OCI-LY1 (cell line): ENCODE results near the gene RAB12.
A peak's percentile ranks its signal among the peaks of the same experiment; 100 is the strongest.

Experiments
- H2AFZ ChIP-seq: fragments of 200-600 bp; sonication (generic), shearing (Covaris generic); 2 replicates; pipeline ENCODE4 v1.6.0; 2014; ENCODE audit warnings: antibody characterized with exemption, mild to moderate bottlenecking, low read length
- H3F3A ChIP-seq: fragments of 200-600 bp; sonication (generic), shearing (Covaris generic); 2 replicates; pipeline ENCODE4 v1.6.0; 2014; ENCODE audit warnings: mild to moderate bottlenecking, antibody characterized with exemption, low read length, moderate library complexity; ENCODE audit not compliant: insufficient read depth
- H3K27ac ChIP-seq: fragments of 200-600 bp; sonication (generic); 2 replicates; pipeline ENCODE4 v1.5.1; 2014; ENCODE audit warnings: low read length, mixed run types, mild to moderate bottlenecking, low read depth; ENCODE audit not compliant: poor library complexity, severe bottlenecking
- H3K27me3 ChIP-seq: fragments of 200-600 bp; sonication (generic); 2 replicates; pipeline ENCODE4 v1.6.0; 2014; ENCODE audit warnings: antibody characterized with exemption, mild to moderate bottlenecking, low read length, moderate library complexity; ENCODE audit not compliant: insufficient read depth
- H3K36me3 ChIP-seq: fragments of 200-600 bp; sonication (generic); 2 replicates; pipeline ENCODE4 v1.6.1; 2014; ENCODE audit warnings: mild to moderate bottlenecking, antibody characterized with exemption, low read length, moderate library complexity, mixed read lengths; ENCODE audit not compliant: insufficient read depth
- H3K4me1 ChIP-seq: fragments of 200-600 bp; sonication (generic); 2 replicates; pipeline ENCODE4 v1.5.1; 2014; ENCODE audit warnings: mild to moderate bottlenecking, low read length, moderate library complexity; ENCODE audit not compliant: insufficient read depth, severe bottlenecking
- H3K4me2 ChIP-seq: fragments of 200-600 bp; sonication (generic), shearing (Covaris generic); 2 replicates; pipeline ENCODE4 v1.6.1; 2014; ENCODE audit warnings: low read length
- H3K4me3 ChIP-seq: fragments of 200-600 bp; sonication (generic); 2 replicates; pipeline ENCODE4 v1.5.1; 2014; ENCODE audit warnings: low read length, low read depth, mild to moderate bottlenecking, mixed read lengths; ENCODE audit not compliant: poor library complexity, severe bottlenecking
- H3K79me2 ChIP-seq: fragments of 200-600 bp; shearing (Covaris generic); 2 replicates; pipeline ENCODE4 v1.6.1; 2016; ENCODE audit warnings: mixed run types, low read length, mixed read lengths; ENCODE audit not compliant: insufficient read depth
- H3K9ac ChIP-seq: fragments of 200-600 bp; sonication (generic), shearing (Covaris generic); 2 replicates; pipeline ENCODE4 v1.6.1; 2014; ENCODE audit warnings: mild to moderate bottlenecking, low read length, mixed read lengths
- H3K9me2 ChIP-seq: fragments of 200-600 bp; sonication (generic), shearing (Covaris generic); 2 replicates; pipeline ENCODE4 v1.6.1; 2014; ENCODE audit warnings: low read depth, mild to moderate bottlenecking, low read length, mixed read lengths
- H3K9me3 ChIP-seq: fragments of 200-600 bp; shearing (Covaris generic); 2 replicates; pipeline ENCODE4 v1.6.1; 2014; ENCODE audit warnings: low read length, mixed read lengths
- H4K20me1 ChIP-seq: fragments of 200-600 bp; sonication (generic), shearing (Covaris generic); 2 replicates; pipeline ENCODE4 v1.6.0; 2016; ENCODE audit warnings: mild to moderate bottlenecking, low read length; ENCODE audit not compliant: insufficient read depth
- EZH2 ChIP-seq: fragments of 200-600 bp; sonication (generic), shearing (Covaris generic); IDR thresholded peaks from 2 replicates; pipeline ENCODE4 v1.8.0; 2017; ENCODE audit warnings: borderline replicate concordance, mixed run types, mild to moderate bottlenecking, antibody characterized with exemption, low read length, moderate library complexity, mixed read lengths
- TF ChIP-seq, protein P1 (sequence below): fragments of 200-600 bp; sonication (generic), shearing (Covaris generic); IDR thresholded peaks from 2 replicates; pipeline ENCODE4 v1.5.1; 2017; ENCODE audit warnings: mild to moderate bottlenecking, antibody characterized with exemption, low read length, moderate library complexity, mixed read lengths

RAB12 gene, protein sequence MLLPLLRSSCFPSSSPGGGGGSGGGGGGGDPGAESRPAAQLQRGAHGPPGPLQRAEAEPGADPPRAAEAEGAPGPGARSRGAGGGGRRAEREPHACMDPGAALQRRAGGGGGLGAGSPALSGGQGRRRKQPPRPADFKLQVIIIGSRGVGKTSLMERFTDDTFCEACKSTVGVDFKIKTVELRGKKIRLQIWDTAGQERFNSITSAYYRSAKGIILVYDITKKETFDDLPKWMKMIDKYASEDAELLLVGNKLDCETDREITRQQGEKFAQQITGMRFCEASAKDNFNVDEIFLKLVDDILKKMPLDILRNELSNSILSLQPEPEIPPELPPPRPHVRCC

DNA sequence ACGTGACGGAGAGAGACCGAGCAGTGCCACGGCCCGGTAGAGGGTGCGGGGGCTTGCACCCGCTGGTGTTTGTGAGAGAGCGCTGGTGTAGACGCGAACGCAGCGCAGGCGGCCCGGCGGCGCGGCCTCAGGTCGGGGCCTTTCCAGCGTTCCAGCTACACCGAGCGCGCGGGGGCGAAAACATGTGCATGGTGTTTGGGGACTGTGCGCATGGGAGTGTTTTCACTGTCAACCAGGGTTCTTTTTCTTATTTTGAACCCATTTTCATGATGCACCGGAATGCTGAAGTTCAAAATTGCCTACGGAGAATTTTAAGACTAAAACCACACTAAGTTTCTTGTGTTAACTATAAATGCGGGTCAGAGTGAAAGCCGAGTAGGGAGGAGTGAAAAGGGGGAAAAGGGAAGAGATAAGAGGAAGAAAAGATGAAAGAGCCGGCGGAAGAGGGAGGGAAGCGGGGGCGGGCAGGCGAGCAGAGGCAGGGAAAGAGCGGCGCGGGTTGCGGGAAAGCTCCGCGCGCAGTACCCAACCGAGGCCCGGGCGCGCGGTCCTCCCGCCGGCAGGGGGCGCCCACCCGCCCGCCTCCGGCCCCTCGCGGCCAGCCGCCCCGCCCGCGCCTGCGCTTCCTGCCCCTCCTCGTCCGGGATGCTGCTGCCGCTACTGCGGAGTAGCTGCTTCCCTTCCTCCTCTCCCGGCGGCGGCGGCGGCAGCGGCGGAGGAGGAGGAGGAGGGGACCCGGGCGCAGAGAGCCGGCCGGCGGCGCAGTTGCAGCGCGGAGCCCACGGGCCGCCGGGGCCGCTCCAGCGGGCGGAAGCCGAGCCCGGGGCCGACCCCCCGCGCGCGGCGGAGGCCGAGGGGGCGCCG is at the start of gene RAB12:
Gene RAB12, plus strand, starts transcription at position 643 of the 864 bp plus-strand sequence. Its CDS starts 3 bp downstream, at position 646.
- no peaks in the 10 kb centered on the region for H3F3A ChIP-seq
- H3K4me2 ChIP-seq, result peak within 1 kb of the TSS; percentile 97
- H3K27me3 ChIP-seq, result no peaks in the 10 kb centered on the region
- peaks cover 67% of the 10 kb centered on the region for H3K4me1 ChIP-seq
- peaks cover 43% of the 10 kb centered on the region for H3K79me2 ChIP-seq
- no peaks in the 10 kb centered on the region for H3K9me2 ChIP-seq
- no peaks in the 10 kb centered on the region for H3K9me3 ChIP-seq
- H3K4me3 ChIP-seq, result peak within 1 kb of the TSS; percentile 94
- H3K9ac ChIP-seq, result peak within 1 kb of the TSS; percentile 85
- peaks cover 7% of the 10 kb centered on the region; the same call in 1 of the 2 replicates for H3K36me3 ChIP-seq
- H3K27ac ChIP-seq, result peak within 1 kb of the TSS; percentile 2
- no peaks in the 10 kb centered on the region for H4K20me1 ChIP-seq
- TF ChIP-seq, protein P1, sequence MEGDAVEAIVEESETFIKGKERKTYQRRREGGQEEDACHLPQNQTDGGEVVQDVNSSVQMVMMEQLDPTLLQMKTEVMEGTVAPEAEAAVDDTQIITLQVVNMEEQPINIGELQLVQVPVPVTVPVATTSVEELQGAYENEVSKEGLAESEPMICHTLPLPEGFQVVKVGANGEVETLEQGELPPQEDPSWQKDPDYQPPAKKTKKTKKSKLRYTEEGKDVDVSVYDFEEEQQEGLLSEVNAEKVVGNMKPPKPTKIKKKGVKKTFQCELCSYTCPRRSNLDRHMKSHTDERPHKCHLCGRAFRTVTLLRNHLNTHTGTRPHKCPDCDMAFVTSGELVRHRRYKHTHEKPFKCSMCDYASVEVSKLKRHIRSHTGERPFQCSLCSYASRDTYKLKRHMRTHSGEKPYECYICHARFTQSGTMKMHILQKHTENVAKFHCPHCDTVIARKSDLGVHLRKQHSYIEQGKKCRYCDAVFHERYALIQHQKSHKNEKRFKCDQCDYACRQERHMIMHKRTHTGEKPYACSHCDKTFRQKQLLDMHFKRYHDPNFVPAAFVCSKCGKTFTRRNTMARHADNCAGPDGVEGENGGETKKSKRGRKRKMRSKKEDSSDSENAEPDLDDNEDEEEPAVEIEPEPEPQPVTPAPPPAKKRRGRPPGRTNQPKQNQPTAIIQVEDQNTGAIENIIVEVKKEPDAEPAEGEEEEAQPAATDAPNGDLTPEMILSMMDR, result peak; percentile 41
- no peak for TF ChIP-seq EZH2
- H2AFZ ChIP-seq, result peak within 1 kb of the TSS; percentile 99

- no peaks in the 10 kb centered on the region for H4K20me1 ChIP-seq
- H3K4me2 ChIP-seq, result no peak overlapping the region
- no peak overlapping the region for H3K4me3 ChIP-seq
- H3K9me2 ChIP-seq, result no peaks in the 10 kb centered on the region
- H3K79me2 ChIP-seq, result no peaks in the 10 kb centered on the region
- no peak overlapping the region for H3K27ac ChIP-seq
- H3K9ac ChIP-seq, result no peak overlapping the region
- no peaks in the 10 kb centered on the region for H3K4me1 ChIP-seq
- H3K9me3 ChIP-seq, result no peaks in the 10 kb centered on the region
- no peak overlapping the region for H2AFZ ChIP-seq
- H3K27me3 ChIP-seq, result peaks cover 3% of the 10 kb centered on the region
- H3F3A ChIP-seq, result no peaks in the 10 kb centered on the region
- TF ChIP-seq EZH2, result no peak
- TF ChIP-seq, protein P1, result no peak
- H3K36me3 ChIP-seq, result no peaks in the 10 kb centered on the region
Observed at GRCh38 chr18:8559612-8560186, 49.5 kb upstream of the RAB12 start.

DNA sequence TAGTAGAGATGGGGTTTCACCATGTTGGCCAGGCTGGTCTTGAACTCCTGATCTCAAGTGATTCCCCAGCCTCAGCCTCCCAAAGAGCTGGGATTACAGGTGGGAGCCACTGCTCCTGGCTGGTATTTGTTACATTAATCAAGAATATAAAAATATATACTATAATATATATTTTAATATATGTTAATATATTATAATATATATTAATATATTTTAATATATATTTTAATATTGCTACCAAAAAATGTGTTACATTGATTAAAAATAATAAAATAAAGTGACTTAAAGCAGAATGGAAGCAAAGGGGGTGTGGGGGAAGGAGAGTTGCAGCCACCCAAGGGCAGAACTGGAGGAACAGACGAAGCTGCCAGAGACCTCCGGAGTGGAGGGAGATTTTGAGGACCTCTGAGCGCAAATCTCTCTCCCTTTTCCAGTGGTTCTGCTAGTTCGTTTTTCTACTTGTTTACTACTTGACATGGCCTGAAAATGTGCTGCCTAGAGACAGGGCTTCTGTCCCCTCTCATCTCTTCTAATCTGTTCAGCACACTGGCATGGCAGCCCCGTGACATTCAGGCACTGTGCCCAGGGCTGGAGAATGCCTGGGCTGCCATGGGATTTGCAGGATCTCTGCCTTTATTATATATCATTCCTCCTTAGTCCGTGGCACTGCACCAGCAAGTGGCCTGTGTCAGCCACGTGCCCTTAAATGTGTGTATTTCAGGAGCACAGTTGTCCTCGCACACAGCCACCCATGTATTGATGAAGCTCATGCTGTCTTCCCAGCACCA is 47.9 kb upstream of the RAB12 start:
- H3K4me2 ChIP-seq, result no peak overlapping the region
- H3K27ac ChIP-seq, result no peak overlapping the region
- no peaks in the 10 kb centered on the region for H3K9me3 ChIP-seq
- no peak overlapping the region for H2AFZ ChIP-seq
- no peaks in the 10 kb centered on the region for H3K79me2 ChIP-seq
- peaks cover 3% of the 10 kb centered on the region; the same call in 1 of the 2 replicates for H3K27me3 ChIP-seq
- H3K9ac ChIP-seq, result no peak overlapping the region
- H4K20me1 ChIP-seq, result no peaks in the 10 kb centered on the region
- H3K4me3 ChIP-seq, result no peak overlapping the region
- H3K36me3 ChIP-seq, result no peaks in the 10 kb centered on the region
- no peaks in the 10 kb centered on the region for H3K9me2 ChIP-seq
- H3K4me1 ChIP-seq, result no peaks in the 10 kb centered on the region
- no peaks in the 10 kb centered on the region for H3F3A ChIP-seq
- TF ChIP-seq, protein P1, result no peak
- TF ChIP-seq EZH2, result no peak
